Effector memory CD8-positive, alpha-beta T cell (primary cell): ENCODE results near the gene MRPL40.
A peak's percentile ranks its signal among the peaks of the same experiment; 100 is the strongest.

Source experiments
- ATAC-seq: fragments of 150-1000 bp; cut with Tn5 transposase; replicated peaks from 2 replicates; pipeline ENCODE4 v1.10.0; 2021; ENCODE audit warnings: mild to moderate bottlenecking, moderate library complexity
- DNase-seq, 3 experiments: peaks; one replicate each; pipeline ENCODE4 v3.0.0; 2021
- H3K27ac Mint-ChIP-seq, 2 donors: one replicate each; pipeline ENCODE4 v1.8.0; 2022; ENCODE audit warnings: mild to moderate bottlenecking in 2 of 2, mixed read lengths in 2 of 2, moderate library complexity in 2 of 2
- H3K27me3 Mint-ChIP-seq, 2 donors: one replicate each; pipeline ENCODE4 v1.8.0; 2022; ENCODE audit warnings: mixed read lengths in 2 of 2
- H3K36me3 Mint-ChIP-seq: one replicate; pipeline ENCODE4 v1.8.0; 2022; ENCODE audit warnings: mild to moderate bottlenecking, moderate library complexity, mixed read lengths; ENCODE audit not compliant: insufficient read depth
- H3K4me1 Mint-ChIP-seq, 2 donors: one replicate each; pipeline ENCODE4 v1.8.0; 2022; ENCODE audit warnings: low read depth in 2 of 2, mixed read lengths in 2 of 2
- H3K4me3 Mint-ChIP-seq, 2 donors: one replicate each; pipeline ENCODE4 v1.8.0; 2022; ENCODE audit warnings: mild to moderate bottlenecking in 2 of 2, mixed read lengths in 2 of 2, moderate library complexity in 2 of 2
- H3K9me3 Mint-ChIP-seq, 2 donors: one replicate each; pipeline ENCODE4 v1.8.0; 2022; ENCODE audit warnings: mixed read lengths in 2 of 2

Gene MRPL40

DNA sequence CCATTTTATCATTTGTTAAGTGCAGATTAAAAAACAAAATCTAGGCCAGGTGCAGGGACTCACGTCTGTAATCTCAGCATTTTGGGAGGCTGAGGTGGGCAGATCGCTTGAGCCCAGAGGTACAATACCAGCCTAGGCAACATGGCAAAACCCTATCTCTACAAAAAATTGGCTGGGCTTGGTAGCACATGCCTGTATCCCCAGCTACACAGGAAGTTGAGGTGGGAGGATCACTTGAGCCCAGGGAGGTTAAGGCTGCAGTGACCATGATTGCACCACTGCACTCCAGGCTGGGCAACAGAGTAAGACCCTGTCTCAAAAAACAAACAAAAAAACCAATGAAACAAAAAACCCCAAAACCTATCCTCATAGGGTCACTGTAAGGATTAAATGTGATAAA is 33.7 kb upstream of the MRPL40 start:
- ATAC-seq (no peak), DNase-seq (no peak)
- H3K27me3 Mint-ChIP-seq: no peaks in the 10 kb centered on the region
- H3K36me3 Mint-ChIP-seq: peaks cover 28% of the 10 kb centered on the region
- H3K4me1 Mint-ChIP-seq: peaks cover 0 to 12% of the 10 kb centered on the region in 2 donors
- H3K27ac Mint-ChIP-seq: peak overlapping the region in 1 of 2 donors; percentile 35
- no peaks in the 10 kb centered on the region for H3K9me3 Mint-ChIP-seq
- H3K4me3 Mint-ChIP-seq: no peak overlapping the region

DNA sequence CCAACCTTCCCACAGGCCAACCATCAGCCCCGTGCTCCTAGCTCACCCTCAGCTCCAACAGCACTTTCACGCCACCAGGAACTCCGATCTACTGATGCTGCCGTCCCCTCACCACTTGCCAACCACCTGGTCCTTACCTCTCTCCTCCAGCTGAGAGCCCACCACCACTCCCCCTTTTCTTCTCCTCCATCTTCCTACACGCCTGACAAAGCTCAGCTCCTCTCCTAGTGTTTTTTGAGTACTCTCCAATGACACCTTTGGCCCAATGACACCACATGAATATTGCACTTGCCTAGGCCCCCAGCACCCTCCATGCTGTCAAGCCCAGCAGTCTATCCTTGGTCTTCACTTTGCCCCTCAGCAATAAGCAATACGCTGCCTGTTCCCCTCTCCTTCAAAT is 31.5 kb upstream of the MRPL40 start:
- Mint-ChIP-seq H3K9me3 (no peaks in the 10 kb centered on the region), H3K36me3 (peaks cover 24% of the 10 kb centered on the region), H3K27me3 (no peaks in the 10 kb centered on the region), H3K4me3 (no peak overlapping the region), H3K27ac (peak overlapping the region; percentile 54 to 83), H3K4me1 (peaks cover 0 to 22% of the 10 kb centered on the region in 2 donors)
- ATAC-seq (no peak), DNase-seq (no peak)

- H3K9me3 Mint-ChIP-seq: no peaks in the 10 kb centered on the region
- H3K4me3 Mint-ChIP-seq: no peak overlapping the region
- peaks cover 30% of the 10 kb centered on the region for H3K36me3 Mint-ChIP-seq
- no peak for DNase-seq
- H3K4me1 Mint-ChIP-seq: peaks cover 0 to 22% of the 10 kb centered on the region in 2 donors
- no peak for ATAC-seq
- H3K27me3 Mint-ChIP-seq: no peaks in the 10 kb centered on the region
- H3K27ac Mint-ChIP-seq: peak overlapping the region; percentile 54 to 83
Measured at GRCh38 chr22:19401483-19401882, 30.9 kb upstream of the MRPL40 start.

- peak overlapping the region in 1 of 2 donors; percentile 58 for H3K27ac Mint-ChIP-seq
- H3K9me3 Mint-ChIP-seq: no peaks in the 10 kb centered on the region
- no peaks in the 10 kb centered on the region for H3K27me3 Mint-ChIP-seq
- peaks cover 37% of the 10 kb centered on the region for H3K36me3 Mint-ChIP-seq
- DNase-seq (no peak), ATAC-seq (no peak)
- peaks cover 0 to 22% of the 10 kb centered on the region in 2 donors for H3K4me1 Mint-ChIP-seq
- H3K4me3 Mint-ChIP-seq: no peak overlapping the region
Measured at GRCh38 chr22:19402642-19403191, 29.6 kb upstream of the MRPL40 start.

- H3K27ac Mint-ChIP-seq: peak overlapping the region in 1 of 2 donors; percentile 76
- H3K9me3 Mint-ChIP-seq: no peaks in the 10 kb centered on the region
- no peak overlapping the region for H3K4me3 Mint-ChIP-seq
- peaks cover 44% of the 10 kb centered on the region for H3K36me3 Mint-ChIP-seq
- H3K27me3 Mint-ChIP-seq: no peaks in the 10 kb centered on the region
- no peak for DNase-seq
- peaks cover under 1 to 23% of the 10 kb centered on the region in 2 donors for H3K4me1 Mint-ChIP-seq
- no peak for ATAC-seq
Measured at GRCh38 chr22:19404676-19405075, 27.7 kb upstream of the MRPL40 start.

DNA sequence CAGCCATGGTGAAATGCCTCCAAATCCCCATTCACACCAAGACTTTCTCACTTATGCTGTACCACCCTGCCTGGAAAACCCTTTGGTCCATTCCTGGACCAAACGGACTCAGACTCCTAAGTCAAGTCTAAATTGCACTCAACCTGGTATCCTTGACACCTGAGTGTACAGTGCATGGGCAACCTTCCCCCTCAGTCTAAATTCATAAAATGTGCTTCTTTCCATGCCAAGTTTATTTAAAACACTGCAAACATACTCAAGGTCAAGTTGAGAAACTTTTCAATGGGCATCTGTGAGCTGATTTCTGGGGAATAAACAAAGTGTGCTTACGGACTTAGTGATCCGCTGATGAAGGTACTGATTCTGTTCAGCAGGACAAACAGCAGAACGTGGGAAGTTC is 27.2 kb upstream of the MRPL40 start:
- Mint-ChIP-seq H3K36me3 (peaks cover 49% of the 10 kb centered on the region), H3K9me3 (no peaks in the 10 kb centered on the region), H3K4me1 (peaks cover 3 to 25% of the 10 kb centered on the region in 2 donors), H3K27ac (peak overlapping the region in 1 of 2 donors; percentile 76), H3K4me3 (no peak overlapping the region), H3K27me3 (no peaks in the 10 kb centered on the region)
- DNase-seq (no peak), ATAC-seq (no peak)

- Mint-ChIP-seq H3K9me3 (no peaks in the 10 kb centered on the region), H3K27ac (peak overlapping the region in 1 of 2 donors; percentile 76), H3K4me1 (peaks cover 3 to 25% of the 10 kb centered on the region in 2 donors), H3K27me3 (no peaks in the 10 kb centered on the region), H3K36me3 (peaks cover 51% of the 10 kb centered on the region), H3K4me3 (no peak overlapping the region)
- DNase-seq (no peak), ATAC-seq (no peak)
Measured at GRCh38 chr22:19405652-19406051, 26.7 kb upstream of the MRPL40 start.

- H3K27me3 Mint-ChIP-seq: no peaks in the 10 kb centered on the region
- H3K27ac Mint-ChIP-seq: peak overlapping the region in 1 of 2 donors; percentile 73
- peaks cover 6 to 25% of the 10 kb centered on the region in 2 donors for H3K4me1 Mint-ChIP-seq
- H3K4me3 Mint-ChIP-seq: no peak overlapping the region
- DNase-seq: no peak
- peak; percentile 51 for ATAC-seq
- H3K9me3 Mint-ChIP-seq: no peaks in the 10 kb centered on the region
- peaks cover 51% of the 10 kb centered on the region for H3K36me3 Mint-ChIP-seq
Measured at GRCh38 chr22:19406281-19406811, 26.0 kb upstream of the MRPL40 start.

DNA sequence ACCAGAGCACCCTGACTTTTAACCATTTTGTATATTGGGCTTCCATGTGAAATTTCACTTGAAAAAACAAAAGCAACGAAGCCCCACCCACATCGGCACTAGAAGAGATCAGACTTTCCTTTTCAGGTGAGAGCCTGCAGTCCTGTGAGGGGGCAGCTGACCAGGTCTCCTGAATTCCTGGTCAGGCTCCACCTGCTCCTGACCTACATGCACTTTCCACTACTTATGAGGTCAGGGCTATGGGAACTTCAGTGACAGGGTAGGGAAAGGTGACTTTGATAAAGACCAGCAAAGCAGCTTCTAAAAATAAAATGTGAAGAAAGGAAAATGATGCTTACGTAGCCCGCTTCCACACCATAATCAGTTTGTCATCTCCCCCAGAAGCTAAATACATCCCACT is 25.5 kb upstream of the MRPL40 start:
- peaks cover 51% of the 10 kb centered on the region for H3K36me3 Mint-ChIP-seq
- ATAC-seq (no peak), DNase-seq (no peak)
- no peak overlapping the region for H3K4me3 Mint-ChIP-seq
- H3K27me3 Mint-ChIP-seq: no peaks in the 10 kb centered on the region
- peaks cover 10 to 25% of the 10 kb centered on the region in 2 donors for H3K4me1 Mint-ChIP-seq
- peak overlapping the region; percentile 20 to 73 for H3K27ac Mint-ChIP-seq
- H3K9me3 Mint-ChIP-seq: no peaks in the 10 kb centered on the region

DNA sequence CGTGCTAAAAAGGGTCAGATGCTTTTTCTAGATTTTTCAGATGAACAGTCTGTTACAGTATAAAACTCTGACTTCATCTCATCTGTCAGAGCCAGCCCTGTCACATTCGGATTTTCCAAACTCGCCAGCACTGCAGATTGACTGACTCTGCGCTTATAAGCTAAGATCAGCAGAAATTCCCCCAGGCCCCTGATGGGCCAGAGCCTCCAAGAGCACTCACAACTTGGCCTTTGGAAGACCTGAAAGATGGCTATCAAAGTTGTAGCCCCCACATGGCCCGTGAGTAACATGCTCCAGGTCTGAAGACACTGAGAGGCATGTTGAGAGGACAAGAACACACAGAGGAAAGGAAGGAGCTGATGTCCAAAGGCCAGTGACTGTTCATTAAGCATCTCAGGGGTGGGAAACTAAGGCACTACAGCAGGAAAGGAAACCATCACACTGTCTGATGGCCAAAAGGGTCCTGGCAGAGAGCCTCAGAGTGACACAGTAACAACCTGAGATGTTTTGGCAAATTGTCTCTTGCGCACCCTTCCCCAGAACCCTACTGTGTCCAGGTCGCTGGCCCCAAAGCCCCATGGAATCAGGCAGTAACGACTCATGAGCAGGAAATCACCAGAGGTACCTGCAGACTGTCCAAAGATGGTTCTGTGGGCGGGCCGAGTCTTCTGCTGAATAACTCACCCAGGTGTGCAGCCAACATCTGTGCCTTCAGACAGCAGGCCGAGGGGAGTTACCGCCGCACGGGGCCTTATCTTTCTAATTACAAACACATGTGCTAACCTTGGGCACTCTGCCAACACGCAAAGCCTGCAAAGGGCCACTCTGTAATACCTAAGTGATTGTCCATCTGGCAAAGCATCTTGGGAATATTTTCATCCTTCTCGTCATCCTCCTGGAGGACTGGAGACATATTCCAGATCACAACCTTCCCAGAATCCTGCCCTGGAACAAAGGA is 24.4 kb upstream of the MRPL40 start:
- Mint-ChIP-seq H3K27me3 (no peaks in the 10 kb centered on the region), H3K4me1 (peaks cover 19 to 33% of the 10 kb centered on the region in 2 donors), H3K4me3 (no peak overlapping the region), H3K9me3 (no peaks in the 10 kb centered on the region), H3K27ac (peak overlapping the region; percentile 20 to 73), H3K36me3 (peaks cover 47% of the 10 kb centered on the region)
- DNase-seq: no peak
- ATAC-seq: no peak

DNA sequence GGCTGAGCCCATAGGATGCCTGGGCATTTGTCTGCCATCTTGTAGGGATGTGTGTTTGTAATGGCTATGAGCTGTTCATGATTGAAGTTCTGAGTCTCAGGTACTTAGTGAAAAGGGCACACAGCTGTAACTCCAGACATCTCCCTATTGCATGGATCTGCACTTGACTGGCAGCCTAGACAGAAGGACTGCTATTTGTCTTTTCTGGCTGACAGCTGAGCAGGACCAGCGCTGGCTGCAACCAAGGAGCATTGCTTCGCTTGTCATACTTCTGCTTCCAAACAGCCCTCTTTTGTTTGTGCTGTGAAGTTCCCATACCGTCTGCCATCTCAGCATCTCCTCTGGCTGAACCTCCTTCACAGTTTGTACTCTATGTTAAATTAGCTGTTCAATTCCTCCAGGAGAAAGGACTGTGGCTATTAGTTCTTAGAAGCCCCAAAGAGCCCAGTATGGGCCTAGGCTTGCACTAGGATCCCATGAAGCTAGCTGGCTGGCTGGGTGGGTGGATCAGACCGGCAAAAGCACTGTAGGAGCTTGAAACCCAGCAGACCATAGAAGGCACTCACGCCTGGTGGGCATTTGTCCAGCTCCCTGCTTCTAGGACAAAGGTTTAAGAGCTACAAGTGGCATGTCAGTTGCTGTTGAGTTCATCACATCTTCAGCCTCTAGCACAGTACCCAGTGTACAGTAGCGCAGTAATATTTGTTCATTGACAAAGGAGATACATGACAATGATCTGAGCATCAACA is 21.2 kb upstream of the MRPL40 start:
- Mint-ChIP-seq H3K9me3 (no peaks in the 10 kb centered on the region), H3K4me3 (no peak overlapping the region), H3K27ac (peak overlapping the region; percentile 53 to 94), H3K4me1 (peaks cover 31 to 42% of the 10 kb centered on the region in 2 donors), H3K27me3 (no peaks in the 10 kb centered on the region), H3K36me3 (peaks cover 36% of the 10 kb centered on the region)
- ATAC-seq (no peak), DNase-seq (no peak)

GRCh38 chr22:19411690-19412045 is 20.7 kb upstream of the MRPL40 start:
- Mint-ChIP-seq H3K9me3 (no peaks in the 10 kb centered on the region), H3K4me3 (no peak overlapping the region), H3K27ac (peak overlapping the region; percentile 53 to 94), H3K36me3 (peaks cover 30% of the 10 kb centered on the region), H3K4me1 (peaks cover 33 to 45% of the 10 kb centered on the region in 2 donors), H3K27me3 (no peaks in the 10 kb centered on the region)
- no peak for ATAC-seq
- DNase-seq: no peak

DNA sequence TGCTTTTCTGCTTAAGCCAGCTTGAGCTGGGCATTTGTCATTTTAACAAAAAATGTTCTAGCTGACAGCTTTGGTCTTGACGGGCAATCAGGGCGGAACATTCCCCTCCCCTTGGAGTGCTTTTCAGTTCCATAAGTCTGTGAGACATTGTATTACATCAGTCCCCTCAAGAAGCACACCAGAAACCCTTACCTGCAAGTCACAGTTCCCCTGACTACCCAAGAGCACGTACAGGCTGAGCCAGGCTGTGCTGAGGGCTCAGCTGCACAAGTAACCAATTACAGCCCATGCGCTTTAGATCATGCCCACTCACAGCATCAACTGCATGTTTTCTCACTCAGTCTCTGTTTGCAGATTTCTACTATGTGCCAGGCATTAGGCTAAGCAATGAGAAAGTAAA is 19.9 kb upstream of the MRPL40 start:
- DNase-seq (no peak), ATAC-seq (no peak)
- H3K36me3 Mint-ChIP-seq: peaks cover 25% of the 10 kb centered on the region
- peak overlapping the region; percentile 65 to 94 for H3K27ac Mint-ChIP-seq
- H3K4me1 Mint-ChIP-seq: peaks cover 38 to 45% of the 10 kb centered on the region in 2 donors
- no peaks in the 10 kb centered on the region for H3K9me3 Mint-ChIP-seq
- H3K27me3 Mint-ChIP-seq: no peaks in the 10 kb centered on the region
- H3K4me3 Mint-ChIP-seq: peak overlapping the region in 1 of 2 donors; percentile 18
